Osteocyte (in vitro differentiated cells): ENCODE measurements around the gene DLG4. TPM values are rescaled to one million over a fixed set of nuclear protein-coding genes. Genes with fewer than 3 reads are reported as not detected.
"Not testable (repeated sequence)": the region's sequence is repeated elsewhere in the genome, so short reads cannot be mapped to it uniquely, and the experiment has no call there.

Source experiments
- DNase-seq: peaks from one replicate; pipeline ENCODE4 v3.0.0; 2021; ENCODE audit warnings: mixed read lengths; ENCODE audit not compliant: unreplicated experiment; ENCODE audit errors: extremely low spot score
- H3K27ac Mint-ChIP-seq: one replicate; pipeline ENCODE4 v1.8.0; 2021; ENCODE audit warnings: mild to moderate bottlenecking, mixed read lengths; ENCODE audit not compliant: unreplicated experiment
- H3K27me3 Mint-ChIP-seq: one replicate; pipeline ENCODE4 v1.8.0; 2021; ENCODE audit warnings: mixed read lengths; ENCODE audit not compliant: unreplicated experiment
- H3K36me3 Mint-ChIP-seq: one replicate; pipeline ENCODE4 v1.8.0; 2021; ENCODE audit warnings: mixed read lengths; ENCODE audit not compliant: unreplicated experiment
- H3K4me1 Mint-ChIP-seq: one replicate; pipeline ENCODE4 v1.8.0; 2021; ENCODE audit warnings: mixed read lengths; ENCODE audit not compliant: unreplicated experiment
- H3K4me3 Mint-ChIP-seq: one replicate; pipeline ENCODE4 v1.8.0; 2021; ENCODE audit warnings: mild to moderate bottlenecking, moderate library complexity, mixed read lengths; ENCODE audit not compliant: unreplicated experiment
- H3K9me3 Mint-ChIP-seq: one replicate; pipeline ENCODE4 v1.8.0; 2021; ENCODE audit warnings: mixed read lengths; ENCODE audit not compliant: unreplicated experiment
- CTCF ChIP-seq: fragments of 200-600 bp; sonication (generic); IDR thresholded peaks from 2 replicates; pipeline ENCODE4 v1.5.0; 2021; ENCODE audit warnings: antibody characterized with exemption, mild to moderate bottlenecking, moderate library complexity
- total RNA-seq: library from RNA; stranded (reverse); gene quantifications from 2 replicates; pipeline ENCODE4 v1.2.1, GENCODE V29; 2021

DLG4 gene
- total RNA-seq, 1 donor from 2014 or later = 38.5 TPM

DNA sequence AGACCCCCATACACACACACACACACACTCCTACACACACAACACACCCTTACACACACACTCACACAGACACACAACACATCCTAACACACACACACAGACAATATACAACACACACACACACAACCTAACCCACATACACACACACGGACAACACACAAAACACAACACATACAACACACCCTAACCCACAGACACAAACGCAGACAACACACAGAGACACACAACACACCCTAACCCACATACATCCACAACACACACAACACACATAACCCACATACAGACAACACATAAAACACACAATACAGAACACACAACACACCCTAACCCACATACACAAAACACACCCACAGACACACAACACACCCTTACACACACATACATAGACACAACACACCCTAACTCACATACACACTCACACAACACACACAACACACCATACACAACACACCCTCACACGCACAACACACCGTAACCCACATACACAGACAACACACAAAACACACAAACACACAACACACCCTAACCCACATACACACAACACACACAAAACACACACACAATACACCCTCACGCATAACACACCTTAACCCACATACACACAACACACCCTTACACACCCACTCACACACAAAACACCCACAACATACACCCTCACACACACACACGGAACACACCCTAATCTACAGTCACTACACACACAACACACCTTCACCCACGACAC lies 44.9 kb downstream of the DLG4 start:
- Mint-ChIP-seq H3K9me3 (no peaks in the 10 kb centered on the region), H3K27ac (no peak overlapping the region), H3K36me3 (no peaks in the 10 kb centered on the region), H3K4me3 (no peak overlapping the region), H3K4me1 (peaks cover 5% of the 10 kb centered on the region), H3K27me3 (peaks cover 6% of the 10 kb centered on the region)
- TF ChIP-seq CTCF = no peak
- DNase-seq = no peak

GRCh38 chr17:7173687-7174602 lies 45.7 kb downstream of the DLG4 start:
- no peaks in the 10 kb centered on the region for H3K9me3 Mint-ChIP-seq
- H3K4me1 Mint-ChIP-seq = peaks cover 5% of the 10 kb centered on the region
- H3K36me3 Mint-ChIP-seq = no peaks in the 10 kb centered on the region
- peaks cover 6% of the 10 kb centered on the region for H3K27me3 Mint-ChIP-seq
- no peak for DNase-seq
- TF ChIP-seq CTCF = no peak
- H3K4me3 Mint-ChIP-seq = no peak overlapping the region
- no peak overlapping the region for H3K27ac Mint-ChIP-seq

- not testable (repeated sequence) for H3K9me3 Mint-ChIP-seq, H3K36me3 Mint-ChIP-seq, H3K4me3 Mint-ChIP-seq, H3K4me1 Mint-ChIP-seq, H3K27me3 Mint-ChIP-seq, DNase-seq, H3K27ac Mint-ChIP-seq
Measured at GRCh38 chr17:7172522-7173191, 47.0 kb downstream of the DLG4 start.

- H3K27ac Mint-ChIP-seq, H3K9me3 Mint-ChIP-seq, H3K4me3 Mint-ChIP-seq, H3K36me3 Mint-ChIP-seq, DNase-seq, H3K27me3 Mint-ChIP-seq, H3K4me1 Mint-ChIP-seq: not testable (repeated sequence)
Measured at GRCh38 chr17:7169565-7169908, 50.1 kb downstream of the DLG4 start.

GRCh38 chr17:7168841-7169564 lies 50.6 kb downstream of the DLG4 start:
- not testable (repeated sequence) for DNase-seq, H3K4me1 Mint-ChIP-seq, H3K27ac Mint-ChIP-seq, H3K9me3 Mint-ChIP-seq, H3K27me3 Mint-ChIP-seq, H3K36me3 Mint-ChIP-seq, H3K4me3 Mint-ChIP-seq

DNA sequence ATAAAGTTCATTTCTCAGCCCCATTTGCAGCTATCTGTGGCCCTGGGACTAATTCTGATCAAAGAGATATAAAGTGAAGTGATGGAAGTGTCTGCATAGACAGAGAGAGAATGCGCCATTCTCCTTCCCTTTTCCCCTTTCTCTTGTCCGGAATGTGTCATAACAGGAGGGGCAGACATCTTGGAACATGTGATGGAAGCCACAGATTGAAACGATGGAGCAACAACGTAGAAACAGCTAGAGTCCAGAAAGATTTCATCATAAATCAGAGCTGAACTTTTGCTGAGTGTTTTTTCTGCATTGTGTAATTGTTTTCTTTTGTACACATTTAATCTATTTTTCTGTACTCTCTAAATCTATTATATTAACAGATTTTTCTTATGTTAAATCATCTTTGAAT lies 51.8 kb downstream of the DLG4 start:
- no peak overlapping the region for H3K4me3 Mint-ChIP-seq
- H3K27me3 Mint-ChIP-seq = peaks cover 8% of the 10 kb centered on the region
- peaks cover 5% of the 10 kb centered on the region for H3K4me1 Mint-ChIP-seq
- H3K27ac Mint-ChIP-seq = no peak overlapping the region
- H3K9me3 Mint-ChIP-seq = no peaks in the 10 kb centered on the region
- DNase-seq = no peak
- TF ChIP-seq CTCF = no peak
- no peaks in the 10 kb centered on the region for H3K36me3 Mint-ChIP-seq
